Left lung (tissue), 10 donors: Measurements from ENCODE around the gene TMEM106B. TPM values are rescaled to one million over a fixed set of nuclear protein-coding genes. Genes with fewer than 3 reads are reported as not detected.

ENCODE experiments used
- ATAC-seq: fragments of 200-7000 bp; cut with Tn5 transposase; one replicate; pipeline ENCODE4 v1.9.1; 2020; ENCODE audit warnings: moderate library complexity
- DNase-seq, 4 donors: peaks; one replicate each; pipeline ENCODE4 v3.0.0-alpha.2; 2013 to 2020
- H3K27ac ChIP-seq, 2 donors: fragments of 200-600 bp; sonication (generic) in 1 of 2; one replicate each; pipeline versions ENCODE4 v1.5.0 to v1.8.0; 2020 to 2021
- H3K27me3 ChIP-seq, 2 donors: fragments of 200-600 bp; sonication (generic) in 1 of 2; one replicate each; pipeline versions ENCODE4 v1.5.0 to v1.8.0; 2020 to 2021
- H3K36me3 ChIP-seq, 2 donors: fragments of 200-600 bp; sonication (generic) in 1 of 2; one replicate each; pipeline versions ENCODE4 v1.5.0 to v1.8.0; 2020 to 2021
- H3K4me1 ChIP-seq, 2 donors: fragments of 200-600 bp; one replicate each; pipeline ENCODE4 v1.8.0; 2021
- H3K4me3 ChIP-seq, 2 donors: fragments of 200-600 bp; sonication (generic) in 1 of 2; one replicate each; pipeline versions ENCODE4 v1.5.0 to v1.8.0; 2020 to 2021; ENCODE audit warnings: mild to moderate bottlenecking in 1 of 2
- H3K9me3 ChIP-seq, 2 donors: fragments of 200-600 bp; sonication (generic) in 1 of 2; one replicate each; pipeline versions ENCODE4 v1.5.0 to v1.8.0; 2020 to 2021
- intact Hi-C, 2 donors: fragments of 100-400 bp; cut with DNase I; formaldehyde crosslinking; loops; one replicate each; pipeline versions ENCODE4 v1.11.2 to v1.14.2; 2022
- polyA plus RNA-seq, 6 donors: library from polyadenylated mRNA; unstranded; fragments of 120-200 nt; gene quantifications; one replicate each; pipeline ENCODE4 v1.2.1, GENCODE V29; 2013; ENCODE audit not compliant: insufficient read length in 6 of 6
- total RNA-seq, 2 donors: library from RNA; stranded (reverse); fragmentation: NEBNext Ultra II Directional; extraction: Animal tissue kit (Norgen Biotek cat#: 25700); gene quantifications; one replicate each; pipeline ENCODE4 v1.2.1, GENCODE V29; 2021
- TF ChIP-seq, protein P1 (sequence below), 2 donors: fragments of 200-600 bp; sonication (generic) in 1 of 2; IDR thresholded peaks; one replicate each; pipeline versions ENCODE4 v1.5.0 to v1.8.0; 2021; ENCODE audit warnings: antibody characterized with exemption in 2 of 2
- donor health status: DM: no; HTN: yes; CAD: no.
- donor health status: DM: no; HTN: no; CAD: no.

Gene TMEM106B
- total and polyA plus RNA-seq, 8 donors: 43.3 to 78.7 (median 69.6) TPM

DNA sequence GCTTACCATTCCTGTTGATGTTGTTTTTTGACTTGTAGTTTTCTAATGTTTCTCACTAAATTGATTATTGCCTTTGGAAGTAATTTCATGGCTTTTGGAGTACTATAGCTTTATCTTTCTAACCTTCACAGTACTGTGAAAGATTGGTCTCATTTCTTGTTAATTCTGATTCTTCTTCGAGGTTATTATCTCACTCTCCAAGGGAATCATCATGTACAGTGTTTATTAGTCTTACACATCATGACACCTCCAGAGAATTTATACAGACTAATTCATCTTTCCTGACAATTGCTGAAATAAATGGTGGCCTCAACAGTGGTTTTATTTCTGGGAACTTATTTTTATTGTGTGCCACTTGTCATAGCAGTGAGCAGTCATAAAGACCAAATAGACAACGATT, 37.4 kb upstream of the TMEM106B start:
- H3K36me3 ChIP-seq: no peaks in the 10 kb centered on the region
- no peak overlapping the region for H3K4me3 ChIP-seq
- ATAC-seq (no peak), DNase-seq (no peak)
- H3K4me1 ChIP-seq: no peaks in the 10 kb centered on the region
- peaks cover 0 to 3% of the 10 kb centered on the region in 2 donors for H3K9me3 ChIP-seq
- no peaks in the 10 kb centered on the region for H3K27me3 ChIP-seq
- H3K27ac ChIP-seq: no peak overlapping the region
- TF ChIP-seq, protein P1, sequence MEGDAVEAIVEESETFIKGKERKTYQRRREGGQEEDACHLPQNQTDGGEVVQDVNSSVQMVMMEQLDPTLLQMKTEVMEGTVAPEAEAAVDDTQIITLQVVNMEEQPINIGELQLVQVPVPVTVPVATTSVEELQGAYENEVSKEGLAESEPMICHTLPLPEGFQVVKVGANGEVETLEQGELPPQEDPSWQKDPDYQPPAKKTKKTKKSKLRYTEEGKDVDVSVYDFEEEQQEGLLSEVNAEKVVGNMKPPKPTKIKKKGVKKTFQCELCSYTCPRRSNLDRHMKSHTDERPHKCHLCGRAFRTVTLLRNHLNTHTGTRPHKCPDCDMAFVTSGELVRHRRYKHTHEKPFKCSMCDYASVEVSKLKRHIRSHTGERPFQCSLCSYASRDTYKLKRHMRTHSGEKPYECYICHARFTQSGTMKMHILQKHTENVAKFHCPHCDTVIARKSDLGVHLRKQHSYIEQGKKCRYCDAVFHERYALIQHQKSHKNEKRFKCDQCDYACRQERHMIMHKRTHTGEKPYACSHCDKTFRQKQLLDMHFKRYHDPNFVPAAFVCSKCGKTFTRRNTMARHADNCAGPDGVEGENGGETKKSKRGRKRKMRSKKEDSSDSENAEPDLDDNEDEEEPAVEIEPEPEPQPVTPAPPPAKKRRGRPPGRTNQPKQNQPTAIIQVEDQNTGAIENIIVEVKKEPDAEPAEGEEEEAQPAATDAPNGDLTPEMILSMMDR (IDR thresholded peaks at IDR 0.05): no peak
- intact Hi-C loops: no loop called here

- Histone ChIP-seq H3K27me3 (no peaks in the 10 kb centered on the region), H3K36me3 (no peaks in the 10 kb centered on the region), H3K4me1 (no peaks in the 10 kb centered on the region), H3K27ac (no peak overlapping the region), H3K4me3 (no peak overlapping the region), H3K9me3 (no peaks in the 10 kb centered on the region)
- TF ChIP-seq, protein P1 (IDR thresholded peaks at IDR 0.05): no peak
- intact Hi-C loops: no loop called here
- no peak for DNase-seq
- no peak for ATAC-seq
Measured at GRCh38 chr7:12174931-12175330, 36.2 kb upstream of the TMEM106B start.

- no peaks in the 10 kb centered on the region for H3K4me1 ChIP-seq
- H3K4me3 ChIP-seq: no peak overlapping the region
- H3K9me3 ChIP-seq: no peaks in the 10 kb centered on the region
- no peaks in the 10 kb centered on the region for H3K36me3 ChIP-seq
- intact Hi-C loops: no loop called here
- no peak overlapping the region for H3K27ac ChIP-seq
- no peaks in the 10 kb centered on the region for H3K27me3 ChIP-seq
- no peak for ATAC-seq
- DNase-seq: no peak
- TF ChIP-seq, protein P1 (IDR thresholded peaks at IDR 0.05): no peak
Measured at GRCh38 chr7:12178317-12178716, 32.8 kb upstream of the TMEM106B start.

DNA sequence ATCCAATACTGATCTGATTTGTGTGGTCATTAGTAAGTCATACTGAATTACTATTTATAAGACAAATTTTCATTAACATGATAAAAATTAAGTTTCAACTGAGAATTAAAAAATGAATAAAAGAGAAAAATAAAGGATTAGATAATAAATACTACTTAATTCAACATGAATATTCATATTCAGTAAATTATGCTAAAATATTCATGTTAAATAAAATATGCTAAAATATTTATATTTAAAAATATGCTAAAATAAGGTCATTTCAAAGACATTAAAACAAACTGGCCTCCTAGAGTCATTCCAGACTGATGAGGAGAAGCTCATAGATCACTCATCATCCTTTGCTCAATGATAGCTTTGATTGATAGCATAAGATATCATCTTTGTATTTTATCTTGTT, 16.7 kb upstream of the TMEM106B start:
- Histone ChIP-seq H3K9me3 (no peaks in the 10 kb centered on the region), H3K27ac (no peak overlapping the region), H3K36me3 (no peaks in the 10 kb centered on the region), H3K4me1 (no peaks in the 10 kb centered on the region), H3K4me3 (no peak overlapping the region), H3K27me3 (no peaks in the 10 kb centered on the region)
- TF ChIP-seq, protein P1 (IDR thresholded peaks at IDR 0.05): no peak
- no peak for DNase-seq
- intact Hi-C loops: no loop called here
- no peak for ATAC-seq

GRCh38 chr7:12196386-12196785, 14.7 kb upstream of the TMEM106B start:
- no peak overlapping the region for H3K27ac ChIP-seq
- H3K4me3 ChIP-seq: no peak overlapping the region
- intact Hi-C loops: no loop called here
- DNase-seq: no peak
- no peaks in the 10 kb centered on the region for H3K4me1 ChIP-seq
- H3K9me3 ChIP-seq: no peaks in the 10 kb centered on the region
- H3K36me3 ChIP-seq: no peaks in the 10 kb centered on the region
- TF ChIP-seq, protein P1 (IDR thresholded peaks at IDR 0.05): no peak
- no peaks in the 10 kb centered on the region for H3K27me3 ChIP-seq
- ATAC-seq: no peak
